HL-60 (cell line): ENCODE data around the gene ZBTB40.

Experiments used
- DNase-seq, 2 experiments: peaks; one replicate each; pipeline ENCODE4 v3.0.0-alpha.2; 2010 to 2020; ENCODE audit warnings: low read depth in 1 of 2, low spot score in 1 of 2
- H3K27ac ChIP-seq: fragments of 250-450 bp; sonication (Bioruptor Pico); replicated peaks from 2 replicates; pipeline ENCODE4 v1.5.1; 2020; ENCODE audit warnings: mild to moderate bottlenecking, moderate library complexity
- H3K27me3 ChIP-seq: fragments of 250-450 bp; sonication (Bioruptor Pico); 2 replicates; pipeline ENCODE4 v1.5.1; 2021; ENCODE audit warnings: mild to moderate bottlenecking, moderate library complexity; ENCODE audit not compliant: insufficient read depth, poor library complexity, severe bottlenecking
- H3K4me3 ChIP-seq: replicated peaks from 2 replicates; pipeline ENCODE4 v1.5.1; 2011; ENCODE audit warnings: mild to moderate bottlenecking, control low read depth, low read length; ENCODE audit not compliant: insufficient read depth
- GABPA ChIP-seq: IDR thresholded peaks from 2 replicates; pipeline ENCODE4 v1.6.1; 2012; ENCODE audit warnings: low read depth
- POLR2AphosphoS5 ChIP-seq: IDR thresholded peaks from 2 replicates; pipeline ENCODE4 v1.6.1; 2012; ENCODE audit warnings: low read depth
- SPI1 ChIP-seq: IDR thresholded peaks from 2 replicates; pipeline ENCODE4 v1.6.1; 2012; ENCODE audit warnings: low read depth, mild to moderate bottlenecking, borderline replicate concordance
- TF ChIP-seq, protein P1 (sequence below): IDR thresholded peaks from one replicate; pipeline ENCODE4 v1.5.1; 2011; ENCODE audit warnings: low read length, control low read depth, inconsistent platforms; ENCODE audit not compliant: insufficient read depth
- TF ChIP-seq, protein P2 (sequence below): IDR thresholded peaks from 2 replicates; pipeline ENCODE4 v1.6.1; 2012; ENCODE audit warnings: low read depth; ENCODE audit not compliant: insufficient replicate concordance

The ZBTB40 gene

DNA sequence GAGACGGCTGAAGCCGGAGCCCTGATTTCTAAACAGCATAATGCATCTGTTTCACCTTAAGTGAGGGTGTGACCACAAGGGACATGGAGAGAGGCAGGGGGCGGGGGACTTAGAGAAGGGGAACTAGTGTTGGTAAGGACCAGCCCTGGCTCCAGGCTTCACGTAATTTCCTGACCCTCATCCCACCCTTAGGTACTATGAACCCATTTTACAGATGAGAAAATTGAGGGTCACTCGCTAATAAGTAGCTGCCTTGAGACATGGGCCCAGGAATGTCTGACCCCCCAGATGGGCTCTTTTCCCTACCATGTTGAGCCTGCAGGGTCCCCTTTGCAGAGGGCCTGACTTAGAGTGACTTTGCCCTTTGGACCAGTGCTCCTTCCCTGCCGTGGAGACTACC is 116.3 kb downstream of the ZBTB40 start:
- Histone ChIP-seq H3K4me3 (no peak overlapping the region), H3K27ac (no peak overlapping the region), H3K27me3 (peaks cover 24% of the 10 kb centered on the region)
- DNase-seq = no peak
- no peak for TF ChIP-seq GABPA
- no peak for TF ChIP-seq POLR2AphosphoS5
- TF ChIP-seq, protein P1, sequence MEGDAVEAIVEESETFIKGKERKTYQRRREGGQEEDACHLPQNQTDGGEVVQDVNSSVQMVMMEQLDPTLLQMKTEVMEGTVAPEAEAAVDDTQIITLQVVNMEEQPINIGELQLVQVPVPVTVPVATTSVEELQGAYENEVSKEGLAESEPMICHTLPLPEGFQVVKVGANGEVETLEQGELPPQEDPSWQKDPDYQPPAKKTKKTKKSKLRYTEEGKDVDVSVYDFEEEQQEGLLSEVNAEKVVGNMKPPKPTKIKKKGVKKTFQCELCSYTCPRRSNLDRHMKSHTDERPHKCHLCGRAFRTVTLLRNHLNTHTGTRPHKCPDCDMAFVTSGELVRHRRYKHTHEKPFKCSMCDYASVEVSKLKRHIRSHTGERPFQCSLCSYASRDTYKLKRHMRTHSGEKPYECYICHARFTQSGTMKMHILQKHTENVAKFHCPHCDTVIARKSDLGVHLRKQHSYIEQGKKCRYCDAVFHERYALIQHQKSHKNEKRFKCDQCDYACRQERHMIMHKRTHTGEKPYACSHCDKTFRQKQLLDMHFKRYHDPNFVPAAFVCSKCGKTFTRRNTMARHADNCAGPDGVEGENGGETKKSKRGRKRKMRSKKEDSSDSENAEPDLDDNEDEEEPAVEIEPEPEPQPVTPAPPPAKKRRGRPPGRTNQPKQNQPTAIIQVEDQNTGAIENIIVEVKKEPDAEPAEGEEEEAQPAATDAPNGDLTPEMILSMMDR = no peak
- no peak for TF ChIP-seq SPI1
- TF ChIP-seq, protein P2, sequence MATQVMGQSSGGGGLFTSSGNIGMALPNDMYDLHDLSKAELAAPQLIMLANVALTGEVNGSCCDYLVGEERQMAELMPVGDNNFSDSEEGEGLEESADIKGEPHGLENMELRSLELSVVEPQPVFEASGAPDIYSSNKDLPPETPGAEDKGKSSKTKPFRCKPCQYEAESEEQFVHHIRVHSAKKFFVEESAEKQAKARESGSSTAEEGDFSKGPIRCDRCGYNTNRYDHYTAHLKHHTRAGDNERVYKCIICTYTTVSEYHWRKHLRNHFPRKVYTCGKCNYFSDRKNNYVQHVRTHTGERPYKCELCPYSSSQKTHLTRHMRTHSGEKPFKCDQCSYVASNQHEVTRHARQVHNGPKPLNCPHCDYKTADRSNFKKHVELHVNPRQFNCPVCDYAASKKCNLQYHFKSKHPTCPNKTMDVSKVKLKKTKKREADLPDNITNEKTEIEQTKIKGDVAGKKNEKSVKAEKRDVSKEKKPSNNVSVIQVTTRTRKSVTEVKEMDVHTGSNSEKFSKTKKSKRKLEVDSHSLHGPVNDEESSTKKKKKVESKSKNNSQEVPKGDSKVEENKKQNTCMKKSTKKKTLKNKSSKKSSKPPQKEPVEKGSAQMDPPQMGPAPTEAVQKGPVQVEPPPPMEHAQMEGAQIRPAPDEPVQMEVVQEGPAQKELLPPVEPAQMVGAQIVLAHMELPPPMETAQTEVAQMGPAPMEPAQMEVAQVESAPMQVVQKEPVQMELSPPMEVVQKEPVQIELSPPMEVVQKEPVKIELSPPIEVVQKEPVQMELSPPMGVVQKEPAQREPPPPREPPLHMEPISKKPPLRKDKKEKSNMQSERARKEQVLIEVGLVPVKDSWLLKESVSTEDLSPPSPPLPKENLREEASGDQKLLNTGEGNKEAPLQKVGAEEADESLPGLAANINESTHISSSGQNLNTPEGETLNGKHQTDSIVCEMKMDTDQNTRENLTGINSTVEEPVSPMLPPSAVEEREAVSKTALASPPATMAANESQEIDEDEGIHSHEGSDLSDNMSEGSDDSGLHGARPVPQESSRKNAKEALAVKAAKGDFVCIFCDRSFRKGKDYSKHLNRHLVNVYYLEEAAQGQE = no peak

DNA sequence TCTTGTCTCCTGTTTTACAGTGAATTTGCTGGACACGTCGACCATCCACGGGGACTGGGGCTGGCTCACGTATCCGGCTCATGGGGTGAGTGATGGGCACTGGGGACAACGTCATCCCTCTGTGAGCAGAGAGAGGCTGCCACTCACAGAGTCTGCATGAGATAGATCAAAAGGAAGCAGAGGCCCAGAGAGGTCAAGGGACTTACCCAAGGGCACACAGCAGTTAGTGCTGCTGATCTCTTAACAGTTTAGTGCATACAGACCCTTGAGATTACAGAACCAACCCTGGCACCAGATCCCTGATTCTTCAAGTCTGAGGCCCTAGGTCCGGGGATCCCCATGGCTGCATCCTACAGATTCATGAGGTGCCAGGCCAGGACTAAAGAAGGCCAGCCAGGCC is 117.6 kb downstream of the ZBTB40 start:
- no peak overlapping the region for H3K27ac ChIP-seq
- H3K4me3 ChIP-seq = no peak overlapping the region
- peaks cover 18% of the 10 kb centered on the region for H3K27me3 ChIP-seq
- DNase-seq = no peak
- TF ChIP-seq, protein P1 = no peak
- TF ChIP-seq SPI1 (no peak), POLR2AphosphoS5 (no peak), GABPA (no peak)
- TF ChIP-seq, protein P2 = no peak

DNA sequence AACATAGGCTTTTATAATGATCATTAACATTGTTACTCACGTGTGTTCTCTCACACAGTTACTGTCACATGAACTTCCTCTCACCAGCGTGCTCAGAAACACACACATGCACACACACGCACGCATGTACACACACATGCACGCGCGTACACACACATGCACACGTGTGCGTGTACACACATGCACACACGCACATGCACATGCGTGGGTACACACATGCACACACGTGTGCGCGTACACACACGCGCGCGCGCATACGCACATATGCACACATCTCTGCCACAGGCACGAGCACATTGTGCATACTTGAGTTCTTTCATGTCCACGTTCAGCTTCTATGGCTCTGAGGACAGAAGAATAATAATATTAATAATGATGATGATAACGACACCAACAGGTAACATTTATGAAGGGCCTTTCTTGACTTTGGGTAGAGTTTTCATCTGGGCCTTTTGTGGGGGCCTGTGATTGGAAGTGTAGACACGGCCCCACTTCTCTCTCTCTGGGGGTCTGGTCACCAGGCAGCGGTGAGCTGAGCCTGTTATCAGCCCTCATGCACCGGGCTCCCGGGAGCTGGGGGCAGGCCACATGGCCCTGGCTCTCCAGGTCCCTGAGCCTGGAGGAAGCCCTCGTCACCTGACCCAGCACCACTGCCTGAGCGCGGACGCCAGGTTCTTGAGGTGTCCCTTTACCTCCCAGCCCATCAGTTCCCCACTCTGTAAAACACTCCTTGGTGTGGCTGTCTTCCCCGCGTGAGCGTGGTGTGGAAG is 118.7 kb downstream of the ZBTB40 start:
- Histone ChIP-seq H3K4me3 (no peak overlapping the region), H3K27ac (no peak overlapping the region), H3K27me3 (peaks cover 8% of the 10 kb centered on the region)
- TF ChIP-seq POLR2AphosphoS5 = no peak
- TF ChIP-seq, protein P2 = no peak
- TF ChIP-seq GABPA = no peak
- no peak for TF ChIP-seq SPI1
- TF ChIP-seq, protein P1 = no peak
- DNase-seq = no peak
